Endodermal cell (in vitro differentiated cells): ENCODE data around the gene KRTAP2-1. TPM values are rescaled to one million over a fixed set of nuclear protein-coding genes. Genes with fewer than 3 reads are reported as not detected.
A peak's percentile ranks its signal among the peaks of the same experiment; 100 is the strongest.

Source experiments
- DNase-seq: peaks from one replicate; pipeline ENCODE4 v3.0.0-alpha.2; 2017
- H3K27ac ChIP-seq: 2 replicates; pipeline ENCODE4 v1.5.1; 2013; ENCODE audit warnings: mild to moderate bottlenecking, low read depth, low read length, moderate library complexity
- H3K27me3 ChIP-seq: 2 replicates; pipeline ENCODE4 v1.6.1; 2013; ENCODE audit warnings: mild to moderate bottlenecking, low read length, moderate library complexity; ENCODE audit not compliant: insufficient read depth, control insufficient read depth, poor library complexity, severe bottlenecking
- H3K36me3 ChIP-seq: 2 replicates; pipeline ENCODE4 v1.7.0; 2013; ENCODE audit warnings: mild to moderate bottlenecking, low read length, moderate library complexity; ENCODE audit not compliant: control insufficient read depth, insufficient read depth
- H3K4me1 ChIP-seq: one replicate; pipeline ENCODE4 v1.7.0; 2013; ENCODE audit warnings: low read length; ENCODE audit not compliant: control insufficient read depth, insufficient read depth
- H3K4me3 ChIP-seq: 2 replicates; pipeline ENCODE4 v1.5.1; 2013; ENCODE audit warnings: mild to moderate bottlenecking, low read length, moderate library complexity
- H3K9ac ChIP-seq: 2 replicates; pipeline ENCODE4 v1.6.1; 2013; ENCODE audit warnings: mild to moderate bottlenecking, low read length, moderate library complexity; ENCODE audit not compliant: poor library complexity, severe bottlenecking; ENCODE audit errors: extremely low read depth
- H3K9me3 ChIP-seq: 2 replicates; pipeline ENCODE4 v1.6.1; 2013; ENCODE audit warnings: mild to moderate bottlenecking, low read length, moderate library complexity; ENCODE audit not compliant: control insufficient read depth
- H3K27ac Mint-ChIP-seq: 2 replicates; pipeline ENCODE4 v1.8.0; 2020; ENCODE audit warnings: mixed read lengths
- H3K27me3 Mint-ChIP-seq: 2 replicates; pipeline ENCODE4 v1.8.0; 2021; ENCODE audit warnings: mild to moderate bottlenecking, mixed read lengths; ENCODE audit not compliant: insufficient read depth
- H3K36me3 Mint-ChIP-seq: 2 replicates; pipeline ENCODE4 v1.8.0; 2020; ENCODE audit warnings: low read depth, mixed read lengths
- H3K4me1 Mint-ChIP-seq: 2 replicates; pipeline ENCODE4 v1.8.0; 2020; ENCODE audit warnings: mixed read lengths
- H3K4me3 Mint-ChIP-seq: 2 replicates; pipeline ENCODE4 v1.8.0; 2020; ENCODE audit warnings: mild to moderate bottlenecking, moderate library complexity, mixed read lengths
- H3K9me3 Mint-ChIP-seq: 2 replicates; pipeline ENCODE4 v1.8.0; 2020; ENCODE audit warnings: mild to moderate bottlenecking, mixed read lengths
- CTCF ChIP-seq: fragments of 200-600 bp; sonication (generic); conservative IDR thresholded peaks from 2 replicates; pipeline ENCODE4 v1.5.0; 2021; ENCODE audit warnings: antibody characterized with exemption, mild to moderate bottlenecking
- WGBS, 2 experiments: methylation state at CpG; one replicate each; pipeline versions ENCODE4 v1.1.5 to v1.1.7; 2013; ENCODE audit warnings: missing lambda C conversion rate in 2 of 2, mixed read lengths in 1 of 2; ENCODE audit not compliant: insufficient coverage in 1 of 2, insufficient read length in 1 of 2; 5-methylcytosine and 5-hydroxymethylcytosine counted together
- total RNA-seq, 2 donors: library from RNA; stranded (reverse); fragmentation: NEBNext Ultra II Directional in 1 of 2; extraction: Animal tissue kit (Norgen Biotek cat#: 25700) in 1 of 2; gene quantifications; 2 replicates in 1 of 2; 3 replicates in 1 of 2; pipeline ENCODE4 v1.2.1, GENCODE V29; 2021

KRTAP2-1 gene
- total RNA-seq, 2 donors from 2014 or later = not detected

GRCh38 chr17:41012326-41013120, 34.6 kb downstream of the KRTAP2-1 start:
- DNase-seq = no peak
- no peaks in the 10 kb centered on the region for H3K36me3 ChIP-seq
- Mint-ChIP-seq H3K27me3 (no peaks in the 10 kb centered on the region), H3K4me3 (no peak overlapping the region), H3K9me3 (no peaks in the 10 kb centered on the region), H3K36me3 (no peaks in the 10 kb centered on the region), H3K27ac (no peak overlapping the region), H3K4me1 (peaks cover 21% of the 10 kb centered on the region)
- 89 to 100% methylated on average over 5 to 6 of the region's 6 CpGs for WGBS, 2 experiments
- peaks cover 8% of the 10 kb centered on the region for H3K4me1 ChIP-seq
- H3K27ac ChIP-seq = no peak overlapping the region
- no peak overlapping the region for H3K9ac ChIP-seq
- TF ChIP-seq CTCF = no peak
- no peak overlapping the region for H3K4me3 ChIP-seq
- no peaks in the 10 kb centered on the region for H3K27me3 ChIP-seq
- no peaks in the 10 kb centered on the region for H3K9me3 ChIP-seq

GRCh38 chr17:41010441-41010840, 36.7 kb downstream of the KRTAP2-1 start:
- Mint-ChIP-seq H3K4me3 (no peak overlapping the region), H3K9me3 (no peaks in the 10 kb centered on the region), H3K36me3 (no peaks in the 10 kb centered on the region), H3K27ac (no peak overlapping the region), H3K27me3 (no peaks in the 10 kb centered on the region), H3K4me1 (peaks cover 21% of the 10 kb centered on the region)
- no peak for DNase-seq
- no peak overlapping the region for H3K4me3 ChIP-seq
- H3K36me3 ChIP-seq = no peaks in the 10 kb centered on the region
- peaks cover 8% of the 10 kb centered on the region for H3K4me1 ChIP-seq
- TF ChIP-seq CTCF = no peak
- H3K9ac ChIP-seq = no peak overlapping the region
- H3K27me3 ChIP-seq = no peaks in the 10 kb centered on the region
- H3K27ac ChIP-seq = no peak overlapping the region
- no peaks in the 10 kb centered on the region for H3K9me3 ChIP-seq

GRCh38 chr17:41009936-41010335, 37.2 kb downstream of the KRTAP2-1 start:
- H3K9ac ChIP-seq = no peak overlapping the region
- no peaks in the 10 kb centered on the region for H3K9me3 Mint-ChIP-seq
- no peaks in the 10 kb centered on the region for H3K36me3 ChIP-seq
- no peak overlapping the region for H3K27ac ChIP-seq
- H3K4me3 Mint-ChIP-seq = no peak overlapping the region
- no peaks in the 10 kb centered on the region for H3K27me3 ChIP-seq
- no peaks in the 10 kb centered on the region for H3K9me3 ChIP-seq
- no peaks in the 10 kb centered on the region for H3K27me3 Mint-ChIP-seq
- peaks cover 21% of the 10 kb centered on the region for H3K4me1 Mint-ChIP-seq
- DNase-seq = no peak
- no peaks in the 10 kb centered on the region for H3K36me3 Mint-ChIP-seq
- 88% methylated on average over 1 of the region's 1 CpG; no CpG with 5 or more reads in 1 of the 2 experiments for WGBS, 2 experiments
- peaks cover 8% of the 10 kb centered on the region for H3K4me1 ChIP-seq
- H3K4me3 ChIP-seq = peak overlapping the region; percentile 16
- no peak for TF ChIP-seq CTCF
- H3K27ac Mint-ChIP-seq = no peak overlapping the region
